GM12801 (cell line): ENCODE data around the gene KCTD20.

Source experiments
- CTCF ChIP-seq: IDR thresholded peaks from one replicate; pipeline ENCODE4 v1.5.1; 2011; ENCODE audit warnings: control low read depth; ENCODE audit not compliant: insufficient read length; ENCODE audit errors: extremely low read depth

The KCTD20 gene

DNA sequence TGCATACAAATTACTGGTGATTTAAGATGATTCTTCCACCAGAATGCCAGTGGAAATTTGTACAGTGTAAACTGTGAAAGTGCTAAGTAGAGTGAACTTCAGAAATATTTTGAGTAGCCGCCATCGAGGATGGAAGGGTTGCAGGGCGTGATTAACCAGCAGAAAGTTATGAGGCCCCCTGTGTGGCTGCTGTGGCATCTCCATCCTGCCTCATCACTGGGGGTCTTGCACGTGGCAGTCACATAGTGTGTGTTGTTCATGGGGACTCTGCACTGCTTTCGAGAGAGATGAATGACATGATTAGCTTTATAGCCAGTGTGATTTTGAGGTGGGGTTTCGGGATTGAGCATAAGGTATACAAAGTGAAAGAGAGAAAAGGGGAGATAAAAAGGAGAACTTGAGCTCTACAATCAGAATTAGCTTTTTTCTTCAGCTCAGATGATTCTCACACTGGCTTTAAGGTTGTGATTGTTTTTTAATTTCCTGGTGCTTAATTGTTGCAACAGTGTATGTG is 26.4 kb downstream of the KCTD20 start:
- no peak for TF ChIP-seq CTCF

DNA sequence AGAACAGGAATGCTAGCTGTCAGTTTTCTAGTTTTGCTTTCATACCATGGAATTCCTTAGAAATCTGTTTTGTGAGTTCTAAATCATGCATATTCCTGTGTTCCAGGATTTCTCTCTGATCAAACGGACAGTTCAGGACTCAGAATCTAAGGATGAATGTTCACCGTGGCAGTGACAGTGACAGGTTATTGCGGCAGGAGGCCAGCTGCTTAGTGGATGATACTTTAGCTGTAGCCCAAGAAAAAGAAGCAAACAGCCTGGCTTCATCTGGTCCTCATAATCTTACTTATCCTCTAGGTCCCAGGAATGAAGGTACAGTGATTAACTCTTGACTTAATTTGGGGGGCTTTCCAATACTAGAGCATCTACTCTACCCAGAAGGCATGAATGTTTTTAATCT is 27.1 kb downstream of the KCTD20 start:
- no peak for TF ChIP-seq CTCF

DNA sequence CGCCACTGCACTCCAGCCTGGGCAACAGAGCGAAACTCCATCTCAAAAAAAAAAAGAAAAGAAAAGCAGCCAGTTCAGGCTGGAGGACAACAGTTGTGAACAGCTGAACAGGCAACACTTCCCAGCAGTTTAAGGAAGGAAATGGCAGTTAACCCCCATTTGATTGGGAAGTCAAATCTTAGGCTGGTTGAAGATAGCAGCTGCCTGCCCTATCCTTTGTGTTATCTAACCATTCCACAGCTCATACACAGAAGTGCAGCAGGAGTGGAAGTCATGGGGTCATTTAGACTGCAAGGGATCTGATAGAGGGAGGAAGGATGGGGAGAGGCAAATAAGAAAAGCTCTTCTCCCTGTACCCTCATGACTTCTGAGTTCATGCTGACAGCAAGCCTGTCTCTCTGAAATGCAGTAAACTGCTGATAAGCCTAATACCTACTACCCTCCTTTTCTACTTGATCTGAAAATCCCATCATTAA is 35.3 kb downstream of the KCTD20 start:
- TF ChIP-seq CTCF: no peak

DNA sequence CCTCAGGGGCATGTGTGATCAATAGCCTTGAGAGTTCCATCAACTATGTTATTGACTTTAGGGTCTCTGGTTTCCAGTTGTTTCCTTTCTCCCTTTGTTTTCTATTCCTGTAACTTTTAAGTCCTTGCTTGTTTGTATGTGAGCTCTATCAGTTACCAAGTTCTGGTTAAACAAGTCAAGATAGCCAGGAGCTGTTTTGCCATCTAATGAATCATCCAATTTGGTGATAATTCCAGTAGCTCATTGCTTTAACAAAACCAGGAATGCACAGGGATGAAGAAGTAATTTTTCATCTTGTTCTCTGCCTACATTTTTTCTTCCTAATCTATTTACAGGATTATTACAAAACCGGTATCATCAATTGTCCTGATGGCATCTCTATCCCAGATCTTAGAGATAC is 36.5 kb downstream of the KCTD20 start:
- no peak for TF ChIP-seq CTCF

DNA sequence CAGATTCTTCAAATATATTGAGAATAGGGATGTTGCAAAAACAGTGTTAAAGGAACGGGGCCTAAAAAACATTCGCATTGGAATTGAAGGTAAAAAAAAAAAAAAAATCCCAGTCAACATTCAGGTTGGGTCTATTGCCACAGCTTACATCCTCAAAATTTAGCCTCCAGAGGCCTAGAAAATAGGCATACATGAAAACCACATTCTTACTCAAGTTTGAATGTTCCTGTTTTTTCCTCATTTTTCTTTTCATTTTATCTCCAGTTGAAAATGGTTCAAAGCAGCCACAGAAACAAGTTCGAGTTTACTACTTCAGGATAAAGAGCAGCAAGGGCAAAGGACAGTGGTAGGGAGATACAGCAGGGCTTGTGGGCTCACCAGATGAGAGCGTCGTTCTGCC is 41.9 kb downstream of the KCTD20 start:
- no peak for TF ChIP-seq CTCF

DNA sequence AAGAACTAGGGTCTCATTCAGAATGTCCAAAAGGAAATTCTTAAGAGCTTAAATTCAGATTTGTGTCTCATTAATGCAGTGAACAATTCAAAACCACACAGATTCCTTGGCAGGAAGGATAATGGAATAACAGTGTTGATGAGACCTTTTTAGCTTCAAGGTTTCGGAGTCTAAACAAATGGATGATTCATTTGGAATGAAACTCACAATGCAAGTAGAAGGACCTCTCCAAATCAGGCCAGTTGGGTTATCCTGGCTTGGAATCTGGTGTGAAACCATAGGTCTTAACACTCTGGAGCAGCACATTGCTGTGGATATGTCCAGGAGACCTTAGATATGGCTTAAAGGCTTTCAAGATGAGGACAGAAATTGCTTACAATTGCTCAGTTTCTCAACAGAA is 44.9 kb downstream of the KCTD20 start:
- TF ChIP-seq CTCF: no peak

GRCh38 chr6:36488221-36488620 is 45.4 kb downstream of the KCTD20 start:
- TF ChIP-seq CTCF: no peak

DNA sequence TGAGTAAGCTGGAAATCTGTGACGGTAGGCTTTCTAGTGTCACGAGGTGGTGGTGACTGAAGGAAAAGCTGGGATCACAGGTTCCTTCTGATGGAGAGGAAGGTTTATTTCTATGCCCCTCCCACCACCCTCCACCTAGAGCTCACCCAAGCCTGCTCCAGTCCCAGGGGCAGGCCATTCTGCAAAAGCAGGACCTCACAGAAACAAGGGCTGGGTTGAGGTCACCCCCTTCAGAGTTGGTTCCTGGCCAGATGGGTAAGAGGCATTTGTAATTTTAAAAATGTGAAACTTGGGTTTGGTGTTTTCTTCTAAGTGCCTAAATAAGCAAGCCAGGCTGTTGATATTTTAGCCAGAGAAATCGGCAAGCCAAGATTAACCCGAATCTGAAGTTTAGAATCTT is 46.6 kb downstream of the KCTD20 start:
- TF ChIP-seq CTCF: no peak
